Natural killer cell (primary cell): ENCODE results near the gene SRP19. TPM values are rescaled to one million over a fixed set of nuclear protein-coding genes. Genes with fewer than 3 reads are reported as not detected.
"Not testable (repeated sequence)": the region's sequence is repeated elsewhere in the genome, so short reads cannot be mapped to it uniquely, and the experiment has no call there.

Source experiments
- ATAC-seq, 3 donors: fragments of 150-1000 bp in 2 of 3; fragments of 200-7000 bp in 1 of 3; cut with Tn5 transposase; 1 replicate in 1 of 3; 2 replicates in 2 of 3; pipeline ENCODE4 v1.10.0; 2021; ENCODE audit warnings: mild to moderate bottlenecking in 2 of 3, moderate library complexity in 2 of 3
- DNase-seq, 2 donors: peaks; one replicate each; pipeline versions ENCODE4 v3.0.0 to v3.0.0-alpha.2; 2013 to 2021; ENCODE audit warnings: mixed read lengths in 1 of 2
- H3K27ac ChIP-seq: one replicate; pipeline ENCODE4 v1.5.1; 2013; ENCODE audit warnings: mild to moderate bottlenecking, low read length
- H3K27me3 ChIP-seq: one replicate; pipeline ENCODE4 v1.6.1; 2013; ENCODE audit warnings: low read length; ENCODE audit not compliant: control insufficient read depth, insufficient read depth
- H3K36me3 ChIP-seq: one replicate; pipeline ENCODE4 v1.6.1; 2013; ENCODE audit warnings: low read length; ENCODE audit not compliant: control insufficient read depth, insufficient read depth
- H3K4me1 ChIP-seq: one replicate; pipeline ENCODE4 v1.6.1; 2013; ENCODE audit warnings: low read length; ENCODE audit not compliant: control insufficient read depth, insufficient read depth
- H3K4me3 ChIP-seq: one replicate; pipeline ENCODE4 v1.5.1; 2013; ENCODE audit warnings: low read length
- H3K9me3 ChIP-seq: one replicate; pipeline ENCODE4 v1.6.1; 2013; ENCODE audit warnings: low read length; ENCODE audit not compliant: control insufficient read depth, insufficient read depth
- H3K27ac Mint-ChIP-seq, 2 donors: one replicate each; pipeline ENCODE4 v1.8.0; 2022; ENCODE audit warnings: mild to moderate bottlenecking in 2 of 2, mixed read lengths in 2 of 2, moderate library complexity in 1 of 2
- H3K27me3 Mint-ChIP-seq, 2 donors: one replicate each; pipeline ENCODE4 v1.8.0; 2022; ENCODE audit warnings: low read depth in 2 of 2, mixed read lengths in 2 of 2
- H3K36me3 Mint-ChIP-seq: one replicate; pipeline ENCODE4 v1.8.0; 2022; ENCODE audit warnings: mixed read lengths
- H3K4me1 Mint-ChIP-seq, 2 donors: one replicate each; pipeline ENCODE4 v1.8.0; 2022; ENCODE audit warnings: mixed read lengths in 2 of 2
- H3K4me3 Mint-ChIP-seq: one replicate; pipeline ENCODE4 v1.8.0; 2022; ENCODE audit warnings: mild to moderate bottlenecking, moderate library complexity, mixed read lengths
- H3K9me3 Mint-ChIP-seq, 2 donors: one replicate each; pipeline ENCODE4 v1.8.0; 2022; ENCODE audit warnings: mixed read lengths in 2 of 2
- WGBS: methylation state at CpG from one replicate; pipeline ENCODE4 v1.1.7; 2013; ENCODE audit warnings: missing lambda C conversion rate; ENCODE audit not compliant: insufficient coverage; 5-methylcytosine and 5-hydroxymethylcytosine counted together
- intact Hi-C: fragments of 100-400 bp; cut with micrococcal nuclease; formaldehyde crosslinking; loops from one replicate; pipeline ENCODE4 v1.14.2; 2022
- total RNA-seq, 4 donors: library from RNA; stranded (reverse); fragments of 120-200 nt in 1 of 4; gene quantifications; one replicate each; pipeline versions ENCODE4 v1.2.3 to v1.2.4, GENCODE V29; 2013 to 2022
- TF ChIP-seq, protein P1 (sequence below): fragments of 200-600 bp; IDR thresholded peaks from one replicate; pipeline ENCODE4 v1.8.0; 2022; ENCODE audit warnings: antibody characterized with exemption

Gene SRP19
- total RNA-seq, 3 donors from 2014 or later (not counting 1 experiment from before 2014, with no cell fraction given) = 52.8 to 58.5 (median 54.7) TPM

DNA sequence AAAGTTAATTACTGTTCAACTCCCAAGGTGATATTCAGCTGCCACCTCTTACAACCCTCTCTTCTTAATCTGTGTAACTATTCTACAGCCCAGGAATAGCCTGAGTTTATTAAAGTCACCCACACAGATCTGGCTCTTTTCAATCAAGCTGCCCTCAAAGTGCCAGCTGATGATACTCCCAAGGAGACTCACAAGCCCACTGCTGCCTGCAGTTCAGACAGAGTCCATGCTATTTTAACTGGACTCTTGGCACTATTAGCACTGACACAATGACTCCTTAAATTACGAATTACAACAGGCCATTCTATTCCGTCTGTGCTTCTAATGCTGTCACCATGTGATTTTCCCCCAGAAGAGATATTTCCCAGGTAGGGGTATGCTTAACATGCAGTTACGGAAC lies 34.6 kb downstream of the SRP19 start:
- Mint-ChIP-seq H3K27me3 (no peaks in the 10 kb centered on the region), H3K4me3 (no peak overlapping the region), H3K9me3 (no peaks in the 10 kb centered on the region), H3K36me3 (peaks cover 9% of the 10 kb centered on the region), H3K4me1 (peaks cover 6 to 19% of the 10 kb centered on the region in 2 donors), H3K27ac (peak overlapping the region in 1 of 2 donors; percentile 47)
- no peak overlapping the region for H3K27ac ChIP-seq
- 98% methylated on average over 3 of the region's 3 CpGs for WGBS
- intact Hi-C loops = no loop called here
- no peak overlapping the region for H3K4me3 ChIP-seq
- DNase-seq = no peak
- no peaks in the 10 kb centered on the region for H3K4me1 ChIP-seq
- TF ChIP-seq, protein P1, sequence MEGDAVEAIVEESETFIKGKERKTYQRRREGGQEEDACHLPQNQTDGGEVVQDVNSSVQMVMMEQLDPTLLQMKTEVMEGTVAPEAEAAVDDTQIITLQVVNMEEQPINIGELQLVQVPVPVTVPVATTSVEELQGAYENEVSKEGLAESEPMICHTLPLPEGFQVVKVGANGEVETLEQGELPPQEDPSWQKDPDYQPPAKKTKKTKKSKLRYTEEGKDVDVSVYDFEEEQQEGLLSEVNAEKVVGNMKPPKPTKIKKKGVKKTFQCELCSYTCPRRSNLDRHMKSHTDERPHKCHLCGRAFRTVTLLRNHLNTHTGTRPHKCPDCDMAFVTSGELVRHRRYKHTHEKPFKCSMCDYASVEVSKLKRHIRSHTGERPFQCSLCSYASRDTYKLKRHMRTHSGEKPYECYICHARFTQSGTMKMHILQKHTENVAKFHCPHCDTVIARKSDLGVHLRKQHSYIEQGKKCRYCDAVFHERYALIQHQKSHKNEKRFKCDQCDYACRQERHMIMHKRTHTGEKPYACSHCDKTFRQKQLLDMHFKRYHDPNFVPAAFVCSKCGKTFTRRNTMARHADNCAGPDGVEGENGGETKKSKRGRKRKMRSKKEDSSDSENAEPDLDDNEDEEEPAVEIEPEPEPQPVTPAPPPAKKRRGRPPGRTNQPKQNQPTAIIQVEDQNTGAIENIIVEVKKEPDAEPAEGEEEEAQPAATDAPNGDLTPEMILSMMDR = no peak
- H3K9me3 ChIP-seq = no peaks in the 10 kb centered on the region
- no peaks in the 10 kb centered on the region for H3K27me3 ChIP-seq
- H3K36me3 ChIP-seq = peaks cover 57% of the 10 kb centered on the region
- no peak for ATAC-seq

DNA sequence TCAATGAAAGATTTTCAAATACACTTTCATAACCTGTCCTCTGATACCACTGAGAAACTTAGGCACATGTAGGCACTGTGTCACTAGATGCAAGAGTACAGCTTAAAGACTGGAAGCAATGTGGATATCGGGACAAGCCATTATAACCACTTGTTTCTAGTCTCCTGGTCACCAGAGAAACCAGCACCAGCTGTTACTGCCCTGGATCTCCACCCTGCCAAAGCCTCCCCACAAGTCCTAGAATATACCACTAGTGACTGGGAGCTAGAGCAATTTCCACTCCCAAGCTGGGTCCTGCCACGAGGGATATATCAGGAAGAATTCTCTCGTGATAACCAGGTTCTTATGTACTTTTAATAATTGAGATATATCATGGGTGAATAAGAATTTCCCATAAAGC lies 41.5 kb downstream of the SRP19 start:
- no peaks in the 10 kb centered on the region for H3K4me1 ChIP-seq
- Mint-ChIP-seq H3K36me3 (peaks cover 8% of the 10 kb centered on the region), H3K9me3 (no peaks in the 10 kb centered on the region), H3K27me3 (no peaks in the 10 kb centered on the region), H3K27ac (peak overlapping the region in 1 of 2 donors; percentile 29), H3K4me1 (peaks cover 16 to 19% of the 10 kb centered on the region in 2 donors), H3K4me3 (no peak overlapping the region)
- intact Hi-C loops = no loop called here
- no peak overlapping the region for H3K27ac ChIP-seq
- DNase-seq (no peak), ATAC-seq (no peak)
- WGBS = 86% methylated on average over 2 of the region's 3 CpGs
- no peaks in the 10 kb centered on the region for H3K9me3 ChIP-seq
- H3K4me3 ChIP-seq = no peak overlapping the region
- TF ChIP-seq, protein P1 = no peak
- peaks cover 43% of the 10 kb centered on the region for H3K36me3 ChIP-seq
- no peaks in the 10 kb centered on the region for H3K27me3 ChIP-seq

DNA sequence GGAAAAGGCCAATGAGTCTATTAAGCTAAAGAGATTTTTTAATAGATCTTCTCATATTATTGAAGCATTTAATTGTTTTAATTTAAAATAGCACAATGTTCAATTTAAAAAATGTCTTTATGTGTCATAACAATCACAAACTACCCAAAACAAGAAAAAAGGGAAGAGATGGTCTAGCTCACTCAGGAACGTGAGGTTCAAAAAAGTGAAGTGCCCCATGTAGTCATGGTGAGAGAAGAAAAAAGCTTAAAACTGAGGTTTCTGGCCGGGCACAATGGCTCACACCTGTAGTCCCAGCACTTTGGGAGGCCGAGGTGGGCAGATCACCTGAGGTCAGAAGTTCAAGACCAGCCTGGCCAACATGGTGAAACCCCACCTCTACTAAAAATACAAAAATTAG lies 43.9 kb downstream of the SRP19 start:
- H3K4me3 Mint-ChIP-seq, H3K9me3 ChIP-seq, H3K27ac ChIP-seq, H3K27me3 ChIP-seq, H3K36me3 Mint-ChIP-seq, intact Hi-C loops, H3K4me3 ChIP-seq, ATAC-seq, DNase-seq, H3K9me3 Mint-ChIP-seq, H3K27ac Mint-ChIP-seq, H3K27me3 Mint-ChIP-seq, H3K4me1 ChIP-seq: not testable (repeated sequence)
- peaks cover 33% of the 10 kb centered on the region for H3K36me3 ChIP-seq
- H3K4me1 Mint-ChIP-seq = peaks cover 16% of the 10 kb centered on the region in 2 donors
- WGBS = 59% methylated on average over 2 of the region's 3 CpGs

DNA sequence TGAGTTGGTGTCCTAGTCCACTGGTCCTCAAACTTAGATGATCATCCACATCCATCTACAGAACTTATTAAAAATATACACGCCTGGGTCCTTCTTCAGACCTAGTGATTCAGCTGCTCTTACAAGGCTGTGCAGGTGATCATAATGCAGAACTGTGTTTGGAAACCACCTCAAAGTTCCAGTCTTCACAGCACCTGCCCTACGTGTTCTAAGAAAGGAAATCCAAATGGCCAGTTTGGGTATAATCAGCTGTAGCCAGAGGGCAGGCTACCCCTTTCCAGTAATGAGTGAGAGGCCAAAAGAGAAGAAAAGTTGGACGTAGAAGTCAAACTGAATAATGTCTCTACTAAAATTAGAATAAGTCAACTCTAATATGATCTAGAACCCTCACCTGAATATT lies 45.5 kb downstream of the SRP19 start:
- 87% methylated on average over 2 of the region's 3 CpGs for WGBS
- Mint-ChIP-seq H3K27ac (peak overlapping the region in 1 of 2 donors; percentile 60), H3K4me3 (no peak overlapping the region), H3K4me1 (peaks cover 25 to 27% of the 10 kb centered on the region in 2 donors), H3K36me3 (no peaks in the 10 kb centered on the region), H3K27me3 (no peaks in the 10 kb centered on the region), H3K9me3 (no peaks in the 10 kb centered on the region)
- ATAC-seq (no peak), DNase-seq (no peak)
- H3K4me3 ChIP-seq = no peak overlapping the region
- intact Hi-C loops = no loop called here
- TF ChIP-seq, protein P1 = no peak
- H3K27ac ChIP-seq = no peak overlapping the region
- H3K36me3 ChIP-seq = peaks cover 19% of the 10 kb centered on the region
- no peaks in the 10 kb centered on the region for H3K4me1 ChIP-seq
- H3K27me3 ChIP-seq = no peaks in the 10 kb centered on the region
- no peaks in the 10 kb centered on the region for H3K9me3 ChIP-seq
